ENCODE measurements around the gene RNASE9.
"Not testable (repeated sequence)": the region's sequence is repeated elsewhere in the genome, so short reads cannot be mapped to it uniquely, and the experiment has no call there.

The RNASE9 gene

GRCh38 chr14:20560961-20561360, at the start of gene RNASE9:
Gene RNASE9, minus strand, starts transcription at chr14:20561047.
- no peak for DNase-seq

DNA sequence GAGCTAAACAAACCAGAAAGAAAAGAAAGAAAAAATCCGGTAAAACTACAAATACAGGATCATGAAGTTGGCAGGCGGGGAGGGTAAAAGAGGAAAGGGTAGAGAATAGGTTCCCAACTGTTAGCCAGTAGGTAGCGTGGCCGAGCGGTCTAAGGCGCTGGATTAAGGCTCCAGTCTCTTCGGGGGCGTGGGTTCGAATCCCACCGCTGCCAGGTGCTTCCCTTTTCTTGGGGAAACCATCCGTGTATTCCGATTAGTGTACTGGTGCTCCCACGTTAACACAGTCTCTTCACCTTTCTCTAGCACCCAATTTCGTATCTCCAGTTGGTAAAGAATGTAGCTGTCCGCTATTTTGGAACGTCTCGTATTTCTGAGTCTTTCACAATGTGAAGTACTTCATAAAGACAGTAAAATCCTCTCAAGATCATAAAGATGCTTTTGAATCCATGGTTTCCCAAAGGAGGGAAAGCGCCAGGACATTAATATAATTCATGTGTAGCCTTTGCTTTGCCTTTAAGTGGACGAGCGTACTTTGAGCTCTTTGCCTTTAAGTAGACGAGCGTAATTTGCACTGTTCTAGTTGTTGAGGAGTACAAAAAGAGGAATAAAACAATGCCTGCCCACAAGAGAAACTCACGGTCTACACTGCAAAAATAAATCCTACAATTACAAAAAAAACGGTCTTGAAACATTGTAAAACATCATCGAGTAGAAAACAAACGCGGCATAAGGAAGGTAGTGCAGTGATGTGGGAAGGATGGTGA, 49.3 kb upstream of the RNASE9 start:
- DNase-seq: peak; percentile 30 to 56 (median 40)

- DNase-seq: peak in 2 of 4 experiments; percentile 20 to 34
Observed at GRCh38 chr14:20609215-20610001, 48.6 kb upstream of the RNASE9 start.

GRCh38 chr14:20608383-20609110, 47.7 kb upstream of the RNASE9 start:
- no peak for DNase-seq

DNA sequence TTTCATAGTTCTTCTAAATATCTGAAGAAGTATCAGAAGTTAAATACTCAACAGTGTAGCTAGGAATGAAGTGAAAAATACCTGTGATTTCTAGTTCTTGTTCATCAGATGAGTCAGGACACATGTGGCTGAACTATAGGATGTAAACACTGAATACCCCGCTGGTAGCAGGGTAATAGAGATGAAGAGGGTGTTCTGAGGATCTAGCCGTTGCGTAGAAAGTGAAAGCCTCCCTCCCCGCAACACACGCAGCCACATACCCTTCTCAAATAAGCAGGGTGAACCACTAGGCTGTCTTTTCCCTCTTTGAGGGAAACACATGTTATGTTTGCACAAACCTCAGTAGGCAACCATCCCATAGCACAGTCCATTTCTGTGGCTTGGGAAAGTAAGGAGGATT, 46.8 kb upstream of the RNASE9 start:
- no peak for DNase-seq

DNA sequence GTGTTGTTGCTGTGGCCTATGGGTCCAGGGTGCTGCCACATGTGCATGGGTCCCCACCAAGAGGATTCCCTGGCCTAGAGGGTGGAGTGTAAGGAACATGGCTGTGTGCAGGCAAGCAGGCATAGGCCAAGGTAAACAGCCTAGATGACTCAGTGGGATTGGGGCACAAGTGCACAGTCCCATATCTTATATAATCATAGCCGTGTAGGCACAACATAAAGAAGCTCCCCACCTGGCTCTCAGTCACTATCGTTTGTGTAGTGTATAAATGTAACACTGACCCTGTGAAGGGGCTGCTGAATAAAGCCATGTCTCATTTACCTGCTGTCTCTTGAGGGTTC, 46.0 kb upstream of the RNASE9 start:
- DNase-seq: no peak

- no peak for DNase-seq
Observed at GRCh38 chr14:20606190-20606901, 45.5 kb upstream of the RNASE9 start.

DNA sequence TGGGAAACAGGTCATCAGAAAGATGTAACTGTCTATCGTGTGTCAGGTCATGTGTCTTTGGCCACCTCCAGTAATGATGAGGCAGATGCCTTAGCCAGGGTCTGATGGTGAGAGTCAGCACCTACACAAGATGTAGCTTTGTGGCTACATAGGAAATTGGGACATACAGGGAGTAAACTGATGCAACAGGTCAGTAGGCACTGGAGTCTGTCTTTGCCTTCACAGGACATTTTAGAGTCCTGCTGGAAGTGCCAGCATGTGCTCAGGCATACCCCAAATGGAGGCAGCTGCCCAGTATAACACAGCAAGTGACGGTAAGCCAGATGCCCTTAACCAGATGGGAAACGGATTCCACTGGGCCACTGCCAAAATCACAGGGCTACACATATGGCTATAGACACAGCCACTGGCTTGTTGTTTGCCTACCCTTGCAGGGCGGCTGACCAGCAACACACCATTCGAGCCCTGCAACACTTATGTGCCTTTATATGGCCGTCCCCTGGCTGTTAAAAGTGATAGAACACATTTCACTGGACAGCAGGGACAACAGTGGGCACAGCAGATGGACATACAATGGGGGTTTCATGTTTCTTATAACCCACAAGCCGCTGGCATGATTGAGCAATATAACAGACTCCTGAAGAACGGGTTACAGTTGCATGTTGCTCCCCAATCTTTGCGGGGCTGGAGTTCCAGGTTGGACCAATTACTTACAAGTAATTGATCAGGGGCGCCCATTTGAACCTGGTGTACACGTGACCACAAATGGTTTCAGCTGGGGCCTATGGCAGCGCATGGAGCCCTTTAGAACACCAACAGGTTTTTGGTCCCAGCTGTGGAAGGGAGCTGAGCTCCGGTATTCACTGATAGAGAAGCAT, 43.2 kb upstream of the RNASE9 start:
- no peak for DNase-seq

DNA sequence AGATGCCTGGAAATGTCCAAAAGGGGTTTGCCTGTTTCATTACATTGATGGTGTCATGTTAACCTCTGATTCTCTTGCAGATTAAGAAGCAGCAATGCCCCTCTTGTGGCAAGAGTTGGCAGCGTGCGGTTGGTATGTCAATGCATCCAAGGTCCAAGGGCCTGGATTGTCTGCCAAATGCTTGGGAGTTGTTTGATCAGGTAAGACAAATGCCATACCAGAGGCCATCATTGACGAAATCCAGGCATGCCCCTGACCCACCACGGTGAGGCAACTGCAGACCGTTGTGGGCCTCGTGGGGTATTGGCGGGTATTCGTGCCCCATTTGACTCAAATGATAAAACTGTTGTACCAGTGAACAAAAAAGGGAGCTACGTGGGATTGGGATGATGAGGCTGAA, 41.7 kb upstream of the RNASE9 start:
- DNase-seq: no peak

DNA sequence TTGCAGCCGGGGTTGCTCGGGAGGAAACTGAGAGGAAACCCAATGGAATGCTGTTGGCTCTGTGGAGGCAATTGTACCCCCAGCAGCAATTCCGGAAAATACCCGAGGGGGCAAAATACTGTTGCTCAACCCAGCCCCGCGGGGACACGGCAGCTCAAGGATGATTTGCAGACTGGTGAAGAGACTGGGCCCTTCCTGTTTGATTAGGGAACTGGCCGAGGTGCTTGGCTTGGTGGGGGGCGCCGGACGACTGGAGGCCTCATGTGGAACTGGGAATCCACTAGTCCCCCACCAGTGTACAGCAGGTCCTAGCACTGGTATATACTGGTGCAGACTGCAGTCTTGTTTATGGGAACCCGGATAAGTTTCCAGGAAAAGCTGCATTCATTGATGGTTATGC, 40.7 kb upstream of the RNASE9 start:
- DNase-seq: no peak

DNA sequence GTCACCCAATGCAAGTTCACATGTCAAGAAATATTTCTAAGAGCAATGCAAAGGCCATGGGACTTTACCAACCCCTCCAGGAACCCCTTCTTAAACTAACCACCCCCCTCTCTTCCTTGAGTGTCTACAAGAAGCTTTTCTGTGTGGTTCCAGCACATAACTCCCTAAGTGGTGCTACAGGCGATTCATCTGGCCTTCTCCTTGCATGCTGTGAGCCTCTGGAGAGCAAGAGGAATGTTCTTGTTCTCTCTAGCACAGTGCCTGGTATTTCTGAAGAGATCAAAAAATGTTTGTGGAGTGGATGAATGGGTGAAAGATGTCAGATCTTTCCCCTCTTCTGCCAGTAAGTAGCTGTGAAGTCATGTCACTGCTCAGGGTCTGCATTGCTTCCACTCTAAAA, 36.3 kb upstream of the RNASE9 start:
- no peak for DNase-seq

- DNase-seq: not testable (repeated sequence)
Observed at GRCh38 chr14:20595726-20596125, 34.9 kb upstream of the RNASE9 start.

GRCh38 chr14:20592574-20592973, 31.7 kb upstream of the RNASE9 start:
- no peak for DNase-seq

DNA sequence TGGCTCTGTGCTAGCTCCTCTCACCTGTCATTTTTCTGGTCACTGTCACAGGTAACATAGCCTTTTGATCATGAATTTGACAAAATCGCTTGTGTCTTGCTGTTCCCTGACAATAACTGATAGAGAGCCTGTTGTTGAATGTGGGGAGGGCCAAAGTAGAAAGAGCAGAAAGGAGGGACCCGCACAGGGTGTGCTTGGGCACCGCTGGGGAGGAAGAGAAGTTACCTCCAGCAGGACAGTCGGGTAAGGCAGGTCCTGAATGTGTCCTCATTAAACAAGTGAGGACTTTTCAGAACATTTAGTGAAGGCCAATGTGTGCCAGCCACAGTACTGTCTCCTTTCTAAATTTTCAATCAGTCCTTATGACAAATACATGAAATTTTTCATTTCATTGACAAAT, 30.4 kb upstream of the RNASE9 start, which contains the start of gene RNASE12:
RNASE12 (minus strand) TSS at position 142 of the 400 bp plus-strand sequence. CDS start 653 bp downstream, outside the sequence.
- DNase-seq: no peak

DNA sequence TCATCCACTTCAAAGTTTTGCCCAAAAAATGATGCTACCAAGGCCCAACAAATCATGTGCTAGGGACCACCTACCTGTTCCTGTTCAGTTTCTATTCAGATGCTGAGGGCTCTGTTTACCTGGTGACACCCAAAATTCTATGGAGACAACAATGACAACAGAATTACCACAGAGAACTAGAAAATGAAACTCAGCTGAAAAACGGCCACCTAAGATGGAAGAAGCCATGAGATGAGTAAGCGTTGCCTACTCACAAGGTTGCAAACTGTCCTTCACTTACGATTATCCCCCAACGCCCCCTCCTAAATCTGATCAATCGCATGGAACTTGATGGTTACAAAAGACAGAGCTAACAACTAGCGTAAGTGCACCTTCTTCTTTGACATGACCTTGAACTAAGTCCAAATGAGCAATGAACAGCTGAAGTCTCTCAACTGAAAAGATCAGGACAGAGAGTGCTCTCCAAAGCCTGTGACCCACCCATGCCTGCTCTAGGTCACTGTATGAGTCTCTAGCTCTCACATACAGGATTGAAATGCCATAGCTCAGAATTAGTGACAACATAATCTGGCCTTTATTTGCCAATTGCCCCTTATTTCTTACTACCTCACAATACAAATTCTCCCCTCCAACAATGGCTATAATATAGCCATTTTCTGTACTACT, 26.8 kb upstream of the RNASE9 start, which contains the start of gene RNASE11:
RNASE11 (minus strand) TSS at position 513 of the 666 bp plus-strand sequence.
- no peak for DNase-seq

GRCh38 chr14:20583908-20584307, 23.1 kb upstream of the RNASE9 start:
- no peak for DNase-seq

GRCh38 chr14:20583142-20583541, 22.3 kb upstream of the RNASE9 start:
- no peak for DNase-seq

DNA sequence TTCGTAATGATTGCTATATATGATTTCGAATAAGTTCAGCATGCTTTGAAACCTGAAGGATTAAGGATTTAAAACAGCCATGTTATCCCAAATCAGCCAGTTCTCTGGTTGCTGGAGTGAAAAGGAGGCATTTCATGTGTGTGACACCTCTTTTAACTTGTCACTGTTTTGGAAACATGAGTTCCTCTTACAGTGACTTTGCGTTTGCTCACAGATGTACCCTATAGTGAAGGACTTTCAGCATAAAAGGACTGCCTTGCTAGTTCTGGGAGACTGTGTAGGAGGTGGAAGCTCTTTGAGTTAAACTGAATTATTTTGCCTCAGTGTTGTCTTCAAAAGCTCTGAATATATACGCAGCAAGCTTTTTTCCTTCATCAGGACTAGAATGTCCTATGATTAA, 19.4 kb upstream of the RNASE9 start:
- no peak for DNase-seq

DNA sequence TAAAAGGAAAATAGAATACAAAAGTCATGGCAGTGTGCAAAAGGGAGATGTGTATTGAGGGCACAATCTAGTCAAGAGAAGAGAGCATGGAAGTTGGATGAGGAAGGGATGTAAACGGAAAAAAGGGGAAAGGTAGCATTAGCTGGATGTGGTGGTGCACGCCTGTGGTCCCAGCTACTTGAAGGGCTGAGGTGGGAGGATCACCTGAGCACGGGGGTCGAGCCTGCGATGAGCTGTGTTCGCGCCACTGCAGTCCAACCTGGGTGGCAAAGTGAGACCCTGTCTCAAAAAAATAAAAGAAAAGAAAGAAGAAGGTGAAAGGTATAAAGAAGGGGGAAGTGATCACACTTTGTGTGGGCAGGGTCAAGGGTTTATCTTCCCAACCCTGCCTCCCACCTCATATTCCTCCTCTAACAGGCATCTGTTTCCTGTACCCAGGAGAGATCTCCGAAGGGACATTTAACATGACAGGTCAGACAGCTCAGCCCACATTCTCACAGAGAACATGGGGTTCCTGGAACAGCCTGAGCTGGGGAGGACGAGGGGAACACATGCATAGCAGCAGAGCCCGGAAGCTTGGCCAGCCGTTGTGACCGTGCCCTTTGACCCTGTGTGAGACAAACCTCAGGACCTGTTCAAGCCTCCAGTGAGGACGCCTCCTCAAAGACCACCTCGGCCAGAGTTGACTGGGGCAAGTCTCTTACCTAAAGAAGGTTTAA, 18.1 kb upstream of the RNASE9 start:
- no peak for DNase-seq

GRCh38 chr14:20578325-20578724, 17.5 kb upstream of the RNASE9 start:
- no peak for DNase-seq

Measured in activated naive CD4-positive, alpha-beta T cell (primary cell).